DMS79 treated with DMSO at 0.1 percent for 48 hours (cell line): Measurements from ENCODE around the gene SPSB1.

ENCODE experiments used
- DNase-seq: peaks from one replicate; lab custom pipeline; 2025; lab: John Stamatoyannopoulos, UW

Gene SPSB1

DNA sequence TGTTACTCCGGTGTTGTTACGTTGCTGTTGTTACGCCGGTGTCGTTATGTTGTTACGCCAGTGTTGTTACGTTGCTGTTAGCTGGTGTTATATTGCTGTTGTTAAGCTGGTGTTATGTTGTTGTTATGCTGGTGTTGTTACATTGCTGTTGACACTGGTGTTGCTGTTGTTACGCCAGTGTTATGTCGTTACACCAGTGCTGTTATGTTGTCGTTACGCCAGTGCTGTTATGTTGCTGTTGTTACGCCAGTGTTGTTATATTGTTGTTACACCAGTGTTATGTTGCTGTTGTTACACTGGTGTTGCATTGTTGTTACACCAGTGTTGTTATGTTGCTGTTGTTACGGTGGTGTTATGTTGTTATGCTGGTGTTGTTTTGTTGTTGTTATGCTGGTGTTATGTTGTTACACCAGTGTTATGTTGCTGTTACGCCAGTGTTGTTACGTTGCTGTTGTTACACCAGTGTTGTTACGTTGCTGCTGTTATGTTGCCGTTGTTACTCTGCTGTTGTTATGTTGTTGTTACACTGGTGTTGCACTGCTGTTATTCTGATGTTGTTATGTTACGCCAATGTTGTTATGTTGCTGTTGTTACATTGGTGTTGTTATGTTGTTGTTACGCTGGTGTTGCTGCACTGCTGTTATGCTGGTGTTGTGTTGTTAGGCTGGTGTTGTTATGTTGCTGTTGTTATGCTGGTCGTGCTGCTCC, 32.5 kb upstream of the SPSB1 start:
- no peak for DNase-seq

DNA sequence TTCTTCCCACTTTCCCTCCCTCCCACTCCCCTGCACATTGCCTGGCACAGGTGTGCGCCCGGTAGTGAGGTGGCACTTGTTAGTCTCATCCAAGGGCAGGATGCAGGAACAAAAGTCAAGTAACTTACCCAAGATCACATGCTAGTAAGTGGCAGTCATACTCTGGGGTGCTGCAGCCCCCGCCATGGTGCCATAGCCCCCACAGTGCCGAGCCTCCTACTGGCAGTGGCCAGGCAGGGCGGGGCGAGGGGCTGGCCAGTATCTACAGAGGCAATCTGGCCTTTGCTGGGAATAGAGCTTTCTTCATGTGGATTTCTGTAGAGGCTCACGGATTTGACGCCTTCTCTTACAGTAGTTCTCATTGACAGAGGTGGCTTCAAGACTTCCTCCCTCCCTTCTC, 31.2 kb upstream of the SPSB1 start:
- DNase-seq, result no peak

DNA sequence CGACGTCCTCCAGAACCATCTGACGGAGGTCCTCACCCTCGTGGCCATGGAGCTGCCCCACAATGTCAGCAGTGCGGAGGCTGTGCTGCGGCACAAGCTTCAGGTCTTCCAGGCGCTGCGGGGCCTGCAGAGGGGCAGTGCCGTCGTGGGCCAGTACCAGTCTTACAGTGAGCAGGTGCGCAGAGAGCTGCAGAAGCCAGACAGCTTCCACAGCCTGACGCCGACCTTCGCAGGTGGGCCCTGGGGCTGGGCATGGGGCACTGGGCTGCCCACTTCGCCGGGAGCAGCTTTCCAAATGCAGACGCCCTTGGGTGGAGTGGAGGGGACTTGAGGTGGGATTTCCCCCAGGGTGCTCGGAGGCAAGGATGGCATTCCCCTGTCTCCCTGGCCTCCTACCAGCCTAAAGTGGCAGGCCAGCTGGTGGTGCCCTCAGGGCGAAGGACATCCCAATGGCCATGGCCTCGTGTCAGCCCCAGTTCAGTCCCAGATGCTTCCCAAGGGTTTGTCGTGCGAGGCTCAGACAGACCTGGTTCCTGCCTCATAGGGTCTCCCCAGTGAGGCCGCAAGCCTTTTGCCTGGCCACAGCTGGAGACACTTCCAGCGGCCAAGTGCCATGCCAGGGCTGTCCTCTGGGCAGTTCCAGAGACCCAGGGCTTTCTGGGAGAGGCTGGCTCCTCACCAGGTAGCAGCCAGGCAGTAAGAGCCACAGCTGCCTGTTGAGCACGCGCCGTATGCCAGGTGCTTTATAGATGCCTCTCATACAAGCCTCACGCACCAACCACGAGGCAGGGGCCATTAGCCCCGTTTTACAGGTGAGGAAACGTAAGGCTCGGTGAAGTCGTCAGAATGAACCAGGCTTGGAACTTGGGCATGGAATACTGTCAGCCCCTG, 30.4 kb upstream of the SPSB1 start:
- DNase-seq, result no peak

DNA sequence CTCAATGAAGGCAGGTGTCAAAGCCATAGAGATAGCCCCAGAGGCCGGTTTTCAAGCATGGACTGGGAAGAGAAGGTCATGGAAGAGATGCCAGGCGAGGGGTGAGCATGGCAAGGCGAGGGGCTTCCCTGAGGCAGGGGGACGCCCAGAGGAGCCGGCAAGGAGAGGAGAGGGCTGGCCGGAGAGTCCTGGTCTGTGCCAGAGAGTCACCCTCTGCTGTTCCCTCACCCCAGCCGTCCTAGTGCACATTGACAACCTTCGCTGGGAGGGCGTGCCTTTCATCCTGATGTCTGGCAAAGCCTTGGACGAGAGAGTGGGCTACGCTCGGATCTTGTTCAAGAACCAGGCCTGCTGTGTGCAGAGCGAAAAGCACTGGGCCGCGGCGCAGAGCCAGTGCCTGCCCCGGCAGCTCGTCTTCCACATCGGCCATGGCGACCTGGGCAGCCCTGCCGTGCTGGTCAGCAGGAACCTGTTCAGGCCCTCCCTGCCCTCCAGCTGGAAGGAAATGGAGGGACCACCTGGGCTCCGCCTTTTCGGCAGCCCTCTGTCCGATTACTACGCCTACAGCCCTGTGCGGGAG, 29.3 kb upstream of the SPSB1 start:
- DNase-seq, result no peak

DNA sequence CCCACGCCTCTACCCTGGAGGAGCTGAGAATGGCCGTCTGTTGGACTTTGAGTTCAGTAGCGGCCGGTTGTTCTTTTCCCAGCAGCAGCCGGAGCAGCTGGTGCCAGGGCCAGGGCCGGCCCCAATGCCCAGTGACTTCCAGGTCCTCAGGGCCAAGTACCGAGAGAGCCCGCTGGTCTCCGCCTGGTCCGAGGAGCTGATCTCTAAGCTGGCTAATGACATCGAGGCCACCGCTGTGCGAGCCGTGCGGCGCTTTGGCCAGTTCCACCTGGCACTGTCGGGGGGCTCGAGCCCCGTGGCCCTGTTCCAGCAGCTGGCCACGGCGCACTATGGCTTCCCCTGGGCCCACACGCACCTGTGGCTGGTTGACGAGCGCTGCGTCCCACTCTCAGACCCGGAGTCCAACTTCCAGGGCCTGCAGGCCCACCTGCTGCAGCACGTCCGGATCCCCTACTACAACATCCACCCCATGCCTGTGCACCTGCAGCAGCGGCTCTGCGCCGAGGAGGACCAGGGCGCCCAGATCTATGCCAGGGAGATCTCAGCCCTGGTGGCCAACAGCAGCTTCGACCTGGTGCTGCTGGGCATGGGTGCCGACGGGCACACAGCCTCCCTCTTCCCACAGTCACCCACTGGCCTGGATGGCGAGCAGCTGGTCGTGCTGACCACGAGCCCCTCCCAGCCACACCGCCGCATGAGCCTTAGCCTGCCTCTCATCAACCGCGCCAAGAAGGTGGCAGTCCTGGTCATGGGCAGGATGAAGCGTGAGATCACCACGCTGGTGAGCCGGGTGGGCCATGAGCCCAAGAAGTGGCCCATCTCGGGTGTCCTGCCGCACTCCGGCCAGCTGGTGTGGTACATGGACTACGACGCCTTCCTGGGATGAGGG, 28.5 kb upstream of the SPSB1 start:
- no peak for DNase-seq

DNA sequence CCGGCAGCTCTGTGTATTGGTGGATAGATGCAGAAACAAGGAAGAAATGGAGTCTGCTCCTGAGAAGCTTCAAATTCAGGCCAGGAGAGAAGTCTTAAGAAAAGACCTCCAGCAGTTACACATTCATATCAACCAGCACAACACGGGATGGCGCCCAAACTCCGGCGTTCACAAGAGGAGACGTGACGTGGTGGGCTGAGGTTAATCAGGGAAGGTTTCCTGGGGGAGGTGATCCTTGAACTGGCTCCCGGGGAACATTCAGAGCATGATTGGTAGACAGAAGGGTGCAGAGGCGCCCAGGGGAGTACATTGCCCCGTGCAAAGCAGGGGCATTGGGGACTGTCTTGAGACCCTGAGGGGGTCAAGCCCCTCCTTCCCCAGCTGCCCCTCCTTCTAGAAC, 27.7 kb upstream of the SPSB1 start:
- DNase-seq, result no peak

DNA sequence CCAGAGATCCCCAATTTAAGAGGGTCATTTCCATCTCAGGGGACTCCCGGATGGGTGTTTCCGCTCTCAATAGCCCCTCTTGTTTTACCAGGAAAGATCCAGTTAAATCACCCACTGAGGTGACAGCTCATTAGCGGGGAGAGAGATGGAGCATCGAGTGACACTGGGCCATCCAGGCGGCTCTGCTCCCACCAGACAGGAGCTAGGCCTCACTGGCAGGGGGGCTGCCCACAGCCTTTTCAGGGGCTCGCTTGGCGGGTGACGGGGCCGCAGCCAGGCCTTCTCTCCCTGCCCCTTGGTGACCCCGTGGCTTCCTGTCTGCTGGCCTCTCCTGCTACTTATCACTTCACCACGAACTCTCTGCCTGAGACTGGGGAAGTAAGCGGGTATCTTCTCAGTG, 26.7 kb upstream of the SPSB1 start:
- no peak for DNase-seq

DNA sequence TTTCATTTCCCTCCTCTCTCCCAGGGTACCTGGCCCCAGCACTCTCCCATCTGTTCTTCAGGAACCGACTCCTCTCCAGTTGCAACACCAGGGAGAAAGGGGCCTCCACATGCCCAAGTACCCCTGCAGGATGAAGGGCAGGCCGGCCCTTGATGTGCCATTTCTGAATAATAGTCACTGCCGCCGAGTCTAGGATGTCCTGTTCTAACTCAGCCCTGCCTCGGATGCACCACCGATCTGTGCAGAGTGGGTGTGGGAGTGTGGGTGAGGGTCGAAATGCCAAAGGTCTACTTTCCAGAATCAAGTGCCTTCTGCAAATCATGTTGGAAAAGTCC, 25.4 kb upstream of the SPSB1 start:
- DNase-seq, result no peak

DNA sequence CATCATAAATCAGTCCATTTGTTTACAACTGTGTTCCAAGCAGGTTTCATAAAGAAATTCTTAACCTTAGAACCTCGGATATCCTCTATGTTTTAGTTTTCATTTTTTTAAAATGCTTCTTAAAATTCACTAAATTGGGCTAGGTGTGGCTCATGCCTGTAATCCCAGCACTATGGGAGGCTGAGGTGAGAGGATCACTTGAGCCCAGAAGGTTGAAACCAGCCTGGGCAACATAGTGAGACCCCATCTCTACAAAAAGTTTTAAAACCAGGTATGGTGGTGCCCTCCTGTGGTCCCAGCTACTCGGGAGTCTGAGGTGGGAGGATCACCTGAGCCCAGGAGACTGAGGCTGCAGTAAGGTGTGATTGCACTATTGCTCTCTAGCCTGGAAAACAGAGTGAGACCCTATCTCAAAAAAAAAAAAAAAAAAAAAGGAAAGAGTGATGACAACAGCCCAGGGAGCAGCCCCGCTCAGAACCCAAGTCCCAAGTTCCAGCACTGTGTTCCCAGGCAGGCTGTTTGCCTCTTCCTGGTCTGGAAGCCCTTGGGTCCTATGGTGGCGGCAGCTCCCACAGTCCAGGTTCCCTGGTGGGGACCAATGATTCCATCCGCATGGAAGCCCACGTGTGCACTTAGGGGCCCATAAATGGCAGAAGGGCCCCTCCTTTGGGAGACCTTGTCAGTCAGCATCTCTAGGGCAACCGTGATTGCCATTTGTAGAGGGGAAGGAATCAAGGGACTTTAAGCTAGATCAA, 24.7 kb upstream of the SPSB1 start:
- no peak for DNase-seq

DNA sequence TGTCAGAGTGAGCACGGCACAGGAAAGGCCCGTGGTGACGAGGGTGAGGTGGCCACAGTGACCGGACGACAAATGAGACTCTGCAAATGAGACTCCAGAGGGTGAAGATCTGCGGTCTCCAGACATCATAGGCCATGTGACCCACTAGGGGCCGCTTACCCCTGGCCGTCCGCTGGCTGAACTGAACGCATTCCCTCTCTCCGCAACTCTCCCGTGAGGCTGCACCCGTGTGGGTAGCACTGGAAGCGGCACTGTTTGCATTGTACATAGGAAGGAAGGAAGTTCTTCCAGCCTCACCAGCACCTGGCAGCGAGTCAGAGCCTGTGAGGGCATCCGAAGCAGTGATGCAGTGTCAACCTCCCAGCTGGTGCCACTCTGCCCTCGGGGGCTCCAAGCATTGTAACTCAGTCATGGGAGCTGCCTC, 23.6 kb upstream of the SPSB1 start:
- peak; percentile 8 for DNase-seq

DNA sequence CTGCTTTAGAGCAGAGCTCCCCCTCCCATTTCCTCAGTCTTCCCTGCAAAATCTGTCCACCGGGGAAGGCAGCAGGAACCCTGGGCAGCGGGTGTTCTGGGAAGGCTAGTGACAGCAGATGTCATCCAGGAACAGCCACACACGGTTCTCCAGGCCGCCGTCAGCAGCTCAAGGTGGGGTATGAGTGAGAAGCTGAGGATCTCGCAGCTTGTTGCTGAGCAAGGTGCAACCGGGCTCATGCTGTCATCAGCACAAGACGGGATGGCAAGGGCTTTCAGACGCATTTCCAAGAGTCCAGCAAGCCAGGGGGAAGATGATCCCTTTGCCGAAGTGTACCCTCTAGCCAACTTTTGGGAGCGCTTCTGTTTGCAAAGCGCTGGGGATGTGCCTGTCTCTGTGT, 23.0 kb upstream of the SPSB1 start:
- peak; percentile 37 for DNase-seq

DNA sequence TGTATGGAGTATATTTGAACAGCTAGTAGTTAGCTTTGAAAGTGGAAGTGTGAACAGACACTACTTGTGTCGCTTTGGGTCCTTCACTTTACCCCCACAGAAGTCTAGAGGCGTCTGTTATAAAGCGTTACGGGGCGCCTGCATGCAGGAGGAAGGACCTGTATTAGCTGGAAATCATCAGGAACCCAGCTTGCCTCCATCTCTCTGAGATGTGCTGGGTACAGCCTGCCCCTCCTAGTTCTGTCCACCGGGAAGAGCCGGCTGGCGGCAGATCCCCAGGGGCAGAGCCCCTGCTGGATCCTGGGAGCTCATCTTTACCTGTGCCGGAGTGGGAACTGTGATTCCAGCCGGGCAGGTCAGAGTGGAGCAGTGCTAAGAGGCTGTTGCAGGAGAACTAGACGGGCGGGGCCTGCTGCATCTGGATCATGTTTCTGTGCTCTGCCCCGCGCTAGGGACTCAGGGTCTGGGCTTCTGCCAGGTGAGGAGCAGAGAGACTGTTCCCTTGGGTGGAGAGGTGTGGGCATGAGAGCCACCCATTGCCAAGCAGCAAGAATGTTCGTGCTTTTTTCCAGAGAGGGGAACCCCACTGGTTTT, 22.3 kb upstream of the SPSB1 start:
- peak; percentile 90 for DNase-seq

DNA sequence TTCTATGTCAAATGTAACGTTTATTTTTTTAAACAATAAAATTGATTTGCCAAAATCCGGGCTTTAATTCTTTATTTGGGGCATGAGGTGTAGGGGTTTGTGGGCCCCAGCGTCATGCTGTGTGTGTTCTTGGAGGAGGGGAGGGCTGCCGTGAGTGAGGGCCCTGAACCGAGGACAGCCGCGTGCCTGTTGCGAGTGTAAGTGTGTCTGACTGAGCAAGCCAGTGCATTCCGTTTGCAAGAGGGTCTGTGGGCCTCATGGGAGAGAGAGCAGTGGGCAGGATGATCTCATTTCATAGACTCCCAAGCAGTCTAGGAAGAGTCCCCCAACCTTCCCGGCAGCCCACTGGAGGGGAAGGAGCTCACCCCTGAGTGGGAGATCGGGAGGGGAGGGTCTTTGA, 21.4 kb upstream of the SPSB1 start:
- DNase-seq, result no peak

DNA sequence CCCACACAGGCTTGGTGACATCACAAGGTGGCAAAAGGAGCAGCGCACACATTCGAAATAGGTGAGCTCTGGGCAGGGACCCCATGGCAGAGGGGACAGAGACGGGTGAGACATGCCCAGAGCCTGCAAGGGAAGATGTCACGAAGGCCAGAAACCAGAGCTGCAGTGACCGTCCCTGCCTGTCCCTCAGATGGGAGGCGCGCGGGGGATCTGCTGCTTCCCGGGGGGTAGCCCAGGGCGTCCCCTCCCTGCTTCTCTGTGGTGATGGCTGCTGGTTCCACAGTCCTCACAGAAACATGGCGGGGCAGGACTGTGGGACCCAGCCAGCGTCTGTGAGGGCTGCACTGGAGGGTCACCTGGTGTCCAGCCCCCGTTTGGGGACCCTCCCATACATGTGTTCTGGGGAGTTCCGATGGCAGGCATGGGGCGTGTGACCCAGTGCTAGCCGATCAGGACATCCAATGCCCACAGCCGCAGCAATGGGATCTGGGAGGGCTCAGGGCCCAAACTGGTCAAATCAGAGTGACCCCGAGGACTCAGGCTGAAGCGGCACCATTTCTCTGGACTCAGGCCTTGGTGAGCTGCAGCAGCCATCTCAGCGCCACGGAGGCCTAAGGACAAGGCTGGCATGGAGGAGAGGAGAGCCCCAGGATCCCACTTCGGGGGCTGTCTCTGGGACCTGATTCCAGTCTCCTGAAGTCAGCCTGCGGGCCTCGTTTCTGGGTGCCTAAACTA, 20.7 kb upstream of the SPSB1 start:
- no peak for DNase-seq

DNA sequence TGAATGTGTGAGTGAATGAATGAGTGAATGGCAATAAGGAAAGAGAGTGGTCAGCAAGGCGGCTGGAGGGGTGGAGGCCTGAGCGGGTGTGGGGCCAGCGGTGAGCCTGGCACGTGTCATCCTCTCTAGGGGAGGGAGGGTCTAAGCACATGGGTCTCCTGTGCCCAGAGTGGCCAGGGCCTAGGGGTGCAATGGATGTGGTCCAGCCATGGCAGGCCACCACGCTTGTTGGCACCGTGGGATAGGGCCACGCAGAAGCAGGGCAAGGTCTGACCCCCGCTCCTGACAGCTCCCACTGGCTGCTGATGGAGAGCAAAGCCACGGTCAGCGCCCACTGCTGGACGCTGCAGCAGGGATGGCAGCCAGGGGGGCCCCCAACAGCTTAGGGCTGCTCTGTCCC, 19.5 kb upstream of the SPSB1 start:
- no peak for DNase-seq

DNA sequence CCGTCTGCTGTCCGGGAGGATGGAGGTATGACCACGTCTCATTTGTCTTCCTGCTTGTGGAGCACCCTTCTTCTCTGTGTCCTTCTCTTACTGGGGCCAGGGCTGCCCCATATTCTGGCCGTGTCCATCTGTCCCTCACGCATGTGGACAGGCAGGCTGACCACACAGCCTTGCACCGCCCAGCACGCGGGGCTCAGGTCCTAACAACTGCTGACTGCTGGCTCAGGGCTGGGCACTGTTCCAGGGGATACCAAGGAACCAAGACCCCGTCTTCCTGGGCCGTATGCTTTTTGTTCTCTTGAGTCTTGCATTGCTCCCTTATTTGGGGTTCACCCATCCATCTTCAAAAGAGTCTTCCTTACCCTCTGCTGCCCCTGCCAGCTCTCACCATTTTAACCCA, 17.5 kb upstream of the SPSB1 start:
- no peak for DNase-seq

DNA sequence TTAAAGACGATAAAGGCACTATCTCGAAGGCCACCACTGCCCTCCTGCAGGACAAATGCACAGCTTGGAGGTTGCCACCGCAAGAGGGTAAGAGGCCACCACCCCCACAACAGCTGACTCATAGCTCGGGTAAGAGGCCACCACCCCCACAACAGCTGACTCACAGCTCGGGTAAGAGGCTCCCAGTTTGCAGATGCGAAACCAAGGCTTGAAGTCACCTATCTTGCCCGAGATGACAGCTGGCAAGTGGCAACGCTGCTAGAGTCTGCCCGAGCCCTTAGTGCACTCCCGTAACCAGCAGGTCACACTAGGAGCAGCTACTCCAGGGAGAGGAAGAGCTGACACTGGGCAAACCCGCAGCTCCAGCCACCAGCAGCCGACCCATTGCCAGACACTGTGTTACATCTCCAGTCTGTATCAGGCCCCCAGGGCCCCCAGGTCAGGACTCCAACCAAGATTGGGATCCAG, 17.1 kb upstream of the SPSB1 start:
- DNase-seq, result peak; percentile 11

DNA sequence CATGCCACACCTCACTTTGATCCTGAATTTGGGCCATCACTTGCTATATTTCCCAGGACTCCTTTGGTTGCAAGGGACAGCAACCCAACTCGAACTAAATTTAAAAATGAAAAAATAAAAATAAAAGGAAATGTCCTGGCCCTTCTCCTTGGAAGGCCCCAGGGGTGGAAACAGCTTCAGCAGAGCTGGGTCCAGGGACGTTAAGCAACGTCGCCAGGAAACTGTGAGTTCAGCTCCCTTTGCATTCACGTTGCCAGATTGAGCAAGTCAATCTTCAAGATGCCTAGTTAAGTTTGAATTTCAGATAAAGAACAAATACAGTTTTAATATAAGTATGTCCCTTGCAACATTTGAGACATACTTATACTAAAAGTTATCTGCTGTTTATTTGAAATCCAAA, 14.6 kb upstream of the SPSB1 start:
- DNase-seq, result no peak

DNA sequence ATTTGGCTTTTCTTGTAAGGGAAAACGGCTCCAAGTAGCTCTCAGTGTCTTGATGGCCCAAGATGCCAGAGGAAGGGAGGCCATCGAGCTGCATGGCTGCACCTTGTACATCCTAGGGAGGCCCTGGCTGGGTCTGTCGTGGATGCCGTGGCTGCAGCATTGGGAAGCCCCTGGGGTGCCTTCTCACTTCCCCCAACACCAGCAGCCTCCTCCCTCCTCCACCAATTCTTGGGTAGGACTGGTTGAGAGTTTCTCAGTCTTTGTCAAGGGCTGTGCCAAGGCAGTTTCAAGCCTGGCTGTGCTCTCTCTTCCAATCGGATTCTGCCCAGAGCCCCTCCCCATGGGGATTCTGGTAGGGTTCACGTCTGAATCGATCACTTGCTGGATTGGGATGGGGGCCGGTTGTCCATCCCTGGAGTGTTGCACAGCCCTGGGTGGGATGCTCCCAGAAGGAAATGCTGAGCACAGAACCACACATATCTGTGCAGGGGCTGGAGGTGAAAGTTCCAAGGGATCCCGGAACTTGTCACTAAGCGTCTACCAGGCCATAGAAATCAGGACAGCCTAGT, 14.0 kb upstream of the SPSB1 start:
- DNase-seq, result no peak
